Measurements from ENCODE around the gene EFCAB13. TPM values are rescaled to one million over a fixed set of nuclear protein-coding genes. Genes with fewer than 3 reads are reported as not detected.

EFCAB13 gene
- total RNA-seq, 4 donors from 2014 or later = 6.4 to 13.0 (median 11.0) TPM

DNA sequence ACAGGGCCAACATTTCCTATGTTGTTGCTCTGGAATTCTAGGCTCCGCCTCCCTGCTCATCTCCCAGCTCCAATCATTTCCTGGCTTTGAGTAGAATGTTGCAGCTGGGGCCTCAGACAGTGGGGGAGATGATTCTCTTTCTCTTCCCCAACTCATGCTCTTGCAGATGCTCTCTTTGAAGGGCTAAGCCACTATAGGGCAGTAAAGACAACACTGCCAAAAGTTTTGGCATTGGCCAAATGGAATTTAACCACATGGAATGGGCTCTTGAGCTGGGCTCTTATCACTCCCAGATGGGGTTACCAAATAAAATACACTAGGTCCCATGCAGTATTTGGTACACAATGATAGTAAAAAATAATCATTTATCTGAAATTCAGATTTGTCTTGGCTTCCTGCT lies 19.6 kb upstream of the EFCAB13 start:
- TF ChIP-seq CTCF (IDR thresholded peaks at IDR 0.05; ENCODE audit: low read depth) = no peak

GRCh38 chr17:47305302-47305923 lies 18.3 kb upstream of the EFCAB13 start:
- no peak for TF ChIP-seq CTCF (IDR thresholded peaks at IDR 0.05; ENCODE audit: low read depth)

- TF ChIP-seq CTCF (IDR thresholded peaks at IDR 0.05; ENCODE audit: low read depth) = no peak
Measured at GRCh38 chr17:47310186-47310733, 13.5 kb upstream of the EFCAB13 start.

DNA sequence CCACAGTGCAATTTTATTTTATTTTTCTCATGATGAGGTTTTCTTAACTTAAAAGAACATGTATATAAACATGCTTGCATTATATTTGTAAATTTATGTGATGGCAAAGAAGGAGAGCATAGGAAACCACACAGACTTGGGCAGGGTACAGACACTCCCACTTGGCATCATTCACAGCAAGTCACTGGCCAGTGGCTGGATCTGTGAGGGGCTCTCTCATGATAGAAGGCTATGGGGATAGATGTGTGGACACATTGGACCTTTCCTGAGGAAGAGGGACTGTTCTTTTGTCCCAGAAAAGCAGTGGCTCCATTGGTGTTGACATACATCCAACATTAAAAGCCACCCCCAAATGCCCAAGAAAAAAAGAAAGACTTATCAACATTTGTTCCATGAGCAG lies 12.3 kb upstream of the EFCAB13 start:
- TF ChIP-seq CTCF (IDR thresholded peaks at IDR 0.05; ENCODE audit: low read depth) = no peak

DNA sequence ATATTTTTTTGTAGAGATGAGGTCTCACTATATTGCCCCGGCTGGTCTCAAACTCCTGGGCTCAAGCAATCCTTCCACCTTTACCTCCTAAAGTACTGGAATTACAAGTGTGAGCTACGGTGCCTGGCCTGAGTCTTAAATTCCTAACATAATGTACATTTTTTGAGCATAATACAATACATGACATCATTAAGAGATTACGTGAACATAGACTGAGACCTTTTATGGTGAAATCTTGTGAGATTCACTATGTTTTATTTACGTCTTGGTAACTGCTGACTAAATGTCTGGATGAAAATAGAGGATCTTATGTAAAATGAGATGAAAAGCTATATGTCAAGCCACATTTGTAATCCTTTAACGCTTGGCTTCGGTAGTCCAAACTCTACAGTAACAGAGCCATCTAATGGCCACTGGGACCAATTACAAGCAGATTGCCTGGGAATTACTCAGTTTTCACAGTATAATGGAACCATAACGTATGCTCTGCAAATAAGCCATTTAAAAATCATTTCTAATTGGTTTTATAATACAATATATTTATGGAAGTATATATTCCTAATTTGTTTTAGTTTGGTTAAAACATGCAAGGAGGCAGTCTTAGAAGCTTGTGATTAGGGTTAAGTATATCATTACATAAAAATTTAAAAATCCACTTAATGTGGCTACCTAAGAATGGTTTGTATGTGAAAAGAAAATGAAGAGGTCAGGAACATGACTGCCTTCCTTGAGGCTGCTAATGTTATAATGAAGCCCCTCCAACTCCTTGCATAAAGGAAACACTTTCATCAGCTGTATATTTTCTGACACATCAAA lies 8.1 kb upstream of the EFCAB13 start:
- no peak for TF ChIP-seq CTCF (IDR thresholded peaks at IDR 0.05; ENCODE audit: low read depth)

DNA sequence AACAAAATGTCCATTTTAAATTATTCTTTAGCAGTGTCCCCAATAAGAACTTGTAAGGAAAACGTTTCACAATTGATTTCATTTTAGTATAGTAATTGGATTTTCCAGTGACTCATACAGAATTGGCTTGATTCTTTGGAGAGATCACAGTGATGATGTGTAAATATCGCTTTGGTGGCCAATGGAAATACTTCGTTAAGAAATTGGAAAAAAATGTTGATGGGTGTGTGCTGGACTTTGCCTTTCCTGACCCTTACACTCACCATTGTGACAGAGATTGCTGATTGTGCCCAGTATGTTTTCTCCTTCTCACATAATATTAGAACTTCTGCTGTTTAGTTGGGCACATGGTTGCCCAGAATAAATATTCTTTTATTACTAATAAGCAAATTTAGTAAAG lies 7.4 kb upstream of the EFCAB13 start:
- TF ChIP-seq CTCF (IDR thresholded peaks at IDR 0.05; ENCODE audit: low read depth) = no peak

DNA sequence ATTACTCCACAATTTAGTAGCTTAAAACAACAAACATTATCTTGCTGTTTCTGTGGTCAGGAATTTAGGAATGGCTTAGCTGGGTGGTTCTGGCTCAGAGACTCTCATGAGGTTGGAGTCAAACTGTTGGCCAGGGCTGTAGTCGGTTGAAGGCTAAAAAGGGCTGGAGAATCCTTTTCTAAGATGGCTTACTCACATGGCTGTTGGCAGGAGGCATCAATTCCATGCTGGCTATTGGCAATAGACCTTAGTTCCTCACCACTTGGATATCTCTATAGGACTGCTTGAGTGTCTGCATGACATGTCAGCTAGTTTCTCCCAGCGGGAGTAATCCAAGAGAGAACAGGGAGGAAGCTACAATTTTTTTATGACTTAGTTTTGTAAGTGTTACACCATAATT lies 6.6 kb upstream of the EFCAB13 start:
- no peak for TF ChIP-seq CTCF (IDR thresholded peaks at IDR 0.05; ENCODE audit: low read depth)
